H1 (cell line): ENCODE results near the gene NOTCH4. TPM values are rescaled to one million over a fixed set of nuclear protein-coding genes. Genes with fewer than 3 reads are reported as not detected.

Experiments
- CTCF ChIA-PET: fragments of 300-600 bp; sonication (Branson Sonifier 250); formaldehyde crosslinking; loops from one replicate; lab custom pipeline; 2021; ENCODE audit not compliant: partially characterized antibody; lab: Charles Lee
- POLR2A ChIA-PET: fragments of 300-600 bp; sonication (Branson Sonifier 250); formaldehyde crosslinking; loops from one replicate; lab custom pipeline; 2021; ENCODE audit warnings: inconsistent platforms; ENCODE audit not compliant: partially characterized antibody; lab: Charles Lee
- DNase-seq, 2 experiments: peaks; one replicate each; pipeline versions ENCODE4 v3.0.0 to v3.0.0-alpha.2; 2010 to 2022; ENCODE audit warnings: low spot score in 2 of 2, low read depth in 1 of 2, mixed read lengths in 1 of 2
- FAIRE-seq: peaks from 2 replicates; lab custom pipeline; 2011; peaks lifted over from hg19 to GRCh38; lab: Jason Lieb, UNC
- H2AFZ ChIP-seq: 2 replicates; pipeline ENCODE4 v1.8.1; 2012; ENCODE audit warnings: low read length, inconsistent platforms
- H2AK5ac ChIP-seq: 2 replicates; pipeline ENCODE4 v1.6.1; 2013; ENCODE audit warnings: low read depth, low read length
- H2BK120ac ChIP-seq: replicated peaks from 2 replicates; pipeline ENCODE3; 2013; ENCODE audit warnings: low read depth, low read length, inconsistent platforms
- H2BK12ac ChIP-seq: 2 replicates; pipeline ENCODE4 v1.6.1; 2013; ENCODE audit warnings: low read depth, low read length
- H2BK15ac ChIP-seq: 2 replicates; pipeline ENCODE4 v1.6.1; 2013; ENCODE audit warnings: low read length
- H2BK20ac ChIP-seq: 2 replicates; pipeline ENCODE4 v1.6.1; 2013; ENCODE audit warnings: low read length
- H2BK5ac ChIP-seq: 2 replicates; pipeline ENCODE4 v1.6.1; 2013; ENCODE audit warnings: low read depth, low read length
- H3K14ac ChIP-seq: 2 replicates; pipeline ENCODE4 v1.6.1; 2013; ENCODE audit warnings: inconsistent platforms; ENCODE audit not compliant: insufficient read length
- H3K18ac ChIP-seq: 2 replicates; pipeline ENCODE4 v1.6.1; 2013; ENCODE audit warnings: low read length; ENCODE audit errors: extremely low read depth
- H3K23ac ChIP-seq: 2 replicates; pipeline ENCODE4 v1.6.1; 2013; ENCODE audit warnings: inconsistent platforms; ENCODE audit not compliant: insufficient read length
- H3K23me2 ChIP-seq: 2 replicates; pipeline ENCODE4 v1.6.1; 2013; ENCODE audit warnings: low read depth, low read length
- H3K27ac ChIP-seq: 2 replicates; pipeline ENCODE4 v1.6.1; 2011; ENCODE audit warnings: low read depth, low read length, inconsistent platforms
- H3K27me3 ChIP-seq, 4 experiments: replicated peaks in 1 of 4; 1 replicate in 1 of 4; 2 replicates in 3 of 4; pipeline versions ENCODE4 v1.6.1 to v1.8.1; 2011 to 2013; ENCODE audit warnings: low read length in 3 of 4, mild to moderate bottlenecking in 3 of 4, inconsistent platforms in 2 of 4, mixed read lengths in 2 of 4, moderate library complexity in 1 of 4; ENCODE audit not compliant: control insufficient read depth in 3 of 4, insufficient read depth in 3 of 4; ENCODE audit errors: extremely low read depth in 1 of 4
- H3K36me3 ChIP-seq, 4 experiments: 2 replicates each; pipeline versions ENCODE4 v1.6.1 to v1.8.1; 2011 to 2013; ENCODE audit warnings: mild to moderate bottlenecking in 4 of 4, low read length in 3 of 4, moderate library complexity in 2 of 4, control low read depth in 1 of 4, inconsistent platforms in 1 of 4; ENCODE audit not compliant: insufficient read depth in 4 of 4, control insufficient read depth in 2 of 4
- H3K4ac ChIP-seq: replicated peaks from 2 replicates; pipeline ENCODE3; 2013; ENCODE audit warnings: low read length, low read depth, mixed read lengths, inconsistent platforms; ENCODE audit not compliant: insufficient read length
- H3K4me1 ChIP-seq, 4 experiments: replicated peaks in 1 of 4; 1 replicate in 1 of 4; 2 replicates in 3 of 4; pipeline versions ENCODE4 v1.6.1 to v1.8.1; 2011 to 2013; ENCODE audit warnings: low read length in 3 of 4, inconsistent platforms in 2 of 4, mixed read lengths in 1 of 4; ENCODE audit not compliant: insufficient read depth in 4 of 4, control insufficient read depth in 3 of 4
- H3K4me2 ChIP-seq, 2 experiments: 2 replicates each; pipeline versions ENCODE4 v1.6.1 to v1.8.1; 2011 to 2013; ENCODE audit warnings: low read depth in 2 of 2, low read length in 2 of 2, control low read depth in 1 of 2, inconsistent platforms in 1 of 2, mild to moderate bottlenecking in 1 of 2; ENCODE audit not compliant: insufficient read depth in 1 of 2
- H3K4me3 ChIP-seq, 4 experiments: fragments of 200-600, 300-600 bp in 1 of 4; sonication (generic), shearing (Covaris generic), sonication (Bioruptor Twin) in 1 of 4; 2 replicates each; pipeline versions ENCODE4 v1.5.1 to v1.8.1; 2011 to 2016; ENCODE audit warnings: low read length in 4 of 4, low read depth in 3 of 4, control low read depth in 2 of 4, inconsistent platforms in 2 of 4, mild to moderate bottlenecking in 2 of 4, mixed read lengths in 1 of 4, moderate library complexity in 1 of 4; ENCODE audit not compliant: insufficient read depth in 2 of 4; ENCODE audit errors: extremely low read depth in 1 of 4
- H3K56ac ChIP-seq: replicated peaks from 2 replicates; pipeline ENCODE3; 2013; ENCODE audit warnings: low read depth, mild to moderate bottlenecking, mixed read lengths, low read length, inconsistent platforms; ENCODE audit not compliant: insufficient read length
- H3K79me1 ChIP-seq: 2 replicates; pipeline ENCODE4 v1.6.1; 2013; ENCODE audit warnings: low read depth, low read length, control low read depth
- H3K79me2 ChIP-seq, 2 experiments: 2 replicates each; pipeline versions ENCODE4 v1.6.1 to v1.8.1; 2012 to 2013; ENCODE audit warnings: low read length in 2 of 2, mild to moderate bottlenecking in 2 of 2, inconsistent platforms in 1 of 2; ENCODE audit not compliant: insufficient read depth in 2 of 2, control insufficient read depth in 1 of 2
- H3K9ac ChIP-seq, 4 experiments: replicated peaks in 1 of 4; 1 replicate in 1 of 4; 2 replicates in 3 of 4; pipeline versions ENCODE4 v1.6.1 to v1.8.1; 2011 to 2013; ENCODE audit warnings: low read depth in 3 of 4, low read length in 3 of 4, control low read depth in 2 of 4, mild to moderate bottlenecking in 2 of 4, moderate library complexity in 2 of 4, inconsistent platforms in 1 of 4; ENCODE audit errors: extremely low read depth in 1 of 4
- H3K9me3 ChIP-seq, 2 experiments: 2 replicates each; pipeline versions ENCODE4 v1.6.1 to v1.8.1; 2012 to 2013; ENCODE audit warnings: mild to moderate bottlenecking in 2 of 2, moderate library complexity in 2 of 2, control low read depth in 1 of 2, inconsistent platforms in 1 of 2, low read depth in 1 of 2, low read length in 1 of 2, mixed read lengths in 1 of 2; ENCODE audit not compliant: insufficient read depth in 2 of 2
- H4K20me1 ChIP-seq, 2 experiments: replicated peaks in 1 of 2; 2 replicates each; pipeline versions ENCODE3 to v1.8.1; 2011 to 2013; ENCODE audit warnings: inconsistent platforms in 2 of 2, low read length in 2 of 2, mild to moderate bottlenecking in 1 of 2; ENCODE audit not compliant: insufficient read depth in 2 of 2, control insufficient read depth in 1 of 2
- H4K5ac ChIP-seq: 2 replicates; pipeline ENCODE4 v1.6.1; 2013; ENCODE audit warnings: low read length, low read depth, mixed read lengths, inconsistent platforms; ENCODE audit not compliant: insufficient read length
- H4K8ac ChIP-seq: 2 replicates; pipeline ENCODE4 v1.8.0; 2013; ENCODE audit warnings: mild to moderate bottlenecking, moderate library complexity, low read length, inconsistent platforms; ENCODE audit not compliant: insufficient read depth; ENCODE audit errors: extremely low read depth
- H4K91ac ChIP-seq: replicated peaks from 2 replicates; pipeline ENCODE3; 2013; ENCODE audit warnings: low read length, mixed read lengths, inconsistent platforms; ENCODE audit not compliant: insufficient read length
- CREB1 ChIP-seq: IDR thresholded peaks from 2 replicates; pipeline ENCODE4 v1.6.1; 2012; ENCODE audit warnings: inconsistent platforms
- HDAC2 ChIP-seq, 2 experiments: fragments of 300-600 bp in 1 of 2; sonication (generic) in 1 of 2; IDR thresholded peaks; 2 replicates each; pipeline ENCODE4 v1.6.1; 2011 to 2012; ENCODE audit warnings: low read depth in 2 of 2, low read length in 2 of 2, mild to moderate bottlenecking in 2 of 2, moderate library complexity in 2 of 2, borderline replicate concordance in 1 of 2, inconsistent platforms in 1 of 2
- RXRA ChIP-seq: IDR thresholded peaks from 2 replicates; pipeline ENCODE4 v1.6.1; 2011; ENCODE audit warnings: low read depth, mild to moderate bottlenecking, low read length, moderate library complexity; ENCODE audit not compliant: insufficient read depth
- WGBS, 2 experiments: shearing (Covaris generic) in 1 of 2; methylation state at CpG; one replicate each; pipeline versions ENCODE4 v1.1.6 to v1.1.7; 2013 to 2015; ENCODE audit warnings: low lambda C conversion rate in 2 of 2, mixed read lengths in 2 of 2, inconsistent platforms in 1 of 2, low coverage in 1 of 2, missing lambda C conversion rate in 1 of 2; ENCODE audit not compliant: insufficient replicate concordance in 2 of 2, insufficient coverage in 1 of 2, insufficient read length in 1 of 2; ENCODE audit errors: extremely low coverage in 1 of 2, missing lambda C conversion rate in 1 of 2; 5-methylcytosine and 5-hydroxymethylcytosine counted together
- polyA plus RNA-seq, 7 experiments: library from polyadenylated mRNA; depleted of rRNA in 3 of 7; stranded (reverse) in 5 of 7; unstranded in 2 of 7; fragments of >200 nt in 5 of 7; fragments of 200-250 nt in 2 of 7; gene quantifications; 1 replicate in 5 of 7; 2 replicates in 1 of 7; 4 replicates in 1 of 7; pipeline versions ENCODE4 v1.2.1 to v1.2.3, GENCODE V29; 2011 to 2013; ENCODE audit warnings: missing spikeins in 2 of 7, mixed read lengths in 2 of 7
- total RNA-seq: library from RNA; stranded (reverse); fragmentation: NEBNext Ultra II Directional; extraction: Animal tissue kit (Norgen Biotek cat#: 25700); gene quantifications from 2 replicates; pipeline ENCODE4 v1.2.1, GENCODE V29; 2021
- TF ChIP-seq, protein P1 (sequence below): IDR thresholded peaks from 2 replicates; pipeline ENCODE4 v1.6.1; 2011; ENCODE audit warnings: low read length, improper control_type of control experiment
- TF ChIP-seq, protein P2 (sequence below), 3 experiments: IDR thresholded peaks; 1 replicate in 2 of 3; 2 replicates in 1 of 3; pipeline versions ENCODE4 v1.5.1 to v1.6.1; 2011; ENCODE audit warnings: low read length in 3 of 3, mild to moderate bottlenecking in 3 of 3, inconsistent platforms in 2 of 3, low read depth in 1 of 3, moderate library complexity in 1 of 3; ENCODE audit not compliant: insufficient read depth in 1 of 3; ENCODE audit errors: control extremely low read depth in 1 of 3

NOTCH4 gene
- total and polyA plus RNA-seq, 2 of the 8 experiments (the other 6 are each of a cell fraction or from before 2014, with no cell fraction given), result 1.9 to 2.8 TPM

DNA sequence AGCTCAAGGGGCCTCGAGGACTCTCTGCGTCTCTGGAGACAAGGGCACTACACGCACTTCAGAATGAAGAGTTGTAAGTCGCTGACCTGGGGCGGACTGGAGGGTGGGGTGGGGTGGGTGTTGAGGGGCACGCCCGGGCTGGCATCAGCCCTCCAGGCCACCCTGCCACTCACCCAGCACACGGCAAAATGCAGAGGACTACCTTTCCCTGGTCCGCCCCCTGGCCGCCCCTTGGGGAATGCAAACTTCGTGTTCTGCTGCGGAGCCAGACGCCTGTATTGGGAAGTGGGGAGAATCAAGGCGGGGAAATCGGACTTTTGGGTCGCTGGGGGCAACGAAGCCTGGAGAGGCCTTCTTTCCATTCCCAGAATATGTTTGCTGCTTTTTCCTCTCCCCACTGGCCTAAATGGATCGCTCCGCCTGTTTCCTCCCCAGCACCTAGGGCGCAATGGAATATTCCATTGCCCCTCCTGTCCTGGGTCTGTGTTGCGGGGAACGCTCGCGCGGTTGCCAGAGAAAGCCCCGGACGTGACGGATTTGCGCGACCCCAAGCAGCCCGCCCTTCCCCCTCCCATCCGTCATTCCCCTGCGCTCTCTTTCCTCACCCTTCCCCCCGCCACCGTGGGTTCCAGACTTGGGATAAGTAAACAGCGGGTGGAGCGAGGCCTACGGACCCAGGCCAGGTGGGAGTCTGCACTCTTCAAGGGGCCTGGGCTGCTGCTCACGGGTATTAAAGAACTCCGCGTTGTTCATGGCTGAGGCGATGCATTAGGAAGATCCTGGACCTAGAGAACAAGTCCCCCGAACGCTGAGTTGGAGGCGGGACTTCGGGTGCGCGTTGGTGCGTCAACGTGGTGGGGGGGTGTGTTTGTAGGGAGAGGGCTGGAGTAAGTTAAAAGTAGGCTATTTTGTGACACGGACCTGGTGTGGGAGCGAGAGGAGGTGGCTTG is 70.0 kb downstream of the NOTCH4 start, which contains the start of gene PPT2:
Gene PPT2, plus strand, starts transcription at position 578 of the 950 bp plus-strand sequence. CDS start 454 bp downstream, outside the sequence.
- no peak within 1 kb of the TSS for H3K14ac ChIP-seq
- H2BK12ac ChIP-seq, result peak within 1 kb of the TSS; percentile 71; the same call in 1 of the 2 replicates
- H3K79me1 ChIP-seq, result 0 out of 2 replicates have a peak, but pooled peaks cover 3% of the 10 kb centered on the region
- peak within 1 kb of the TSS; percentile 58 for H4K91ac ChIP-seq
- H3K27me3 ChIP-seq, result peaks cover 4 to 40% (median 37%) of the 10 kb centered on the region in 4 experiments
- no peak within 1 kb of the TSS for H2BK20ac ChIP-seq
- no peaks in the 10 kb centered on the region for H4K20me1 ChIP-seq
- ChIA-PET POLR2A (interaction anchor here (0.8 to 4.7 kb wide), 16 partner anchors 8 to 104 kb away, joined by 3 to 30 read pairs (median 4); partner anchors contain the start of genes AGPAT1, ATF6B, EGFL8 and FKBPL), CTCF (interaction anchor here (1.0 to 3.3 kb wide), 11 partner anchors 10 to 42 kb away, joined by 3 to 19 read pairs (median 6); partner anchors contain the start of genes ATF6B, EGFL8 and FKBPL)
- peak within 1 kb of the TSS; percentile 93 for H3K18ac ChIP-seq
- H3K9me3 ChIP-seq, result no peaks in the 10 kb centered on the region
- peak within 1 kb of the TSS; percentile 87; the same call in 1 of the 2 replicates for H4K8ac ChIP-seq
- peak within 1 kb of the TSS; percentile 77 to 98 (median 92) for H3K4me3 ChIP-seq
- 0 out of 2 replicates have a peak within 1 kb of the TSS, but pooled peaks have one; percentile 10 for H2BK15ac ChIP-seq
- H3K9ac ChIP-seq, result peak within 1 kb of the TSS; percentile 65 to 80 (median 73)
- H3K79me2 ChIP-seq, result peaks cover 0 to 5% of the 10 kb centered on the region in 2 experiments; a peak in 1 of 4 replicates
- H3K4ac ChIP-seq, result peak within 1 kb of the TSS; percentile 24
- peak within 1 kb of the TSS; percentile 92 to 94 for H3K4me2 ChIP-seq
- H3K27ac ChIP-seq, result peak within 1 kb of the TSS; percentile 70
- H3K56ac ChIP-seq, result no peak within 1 kb of the TSS
- FAIRE-seq (no peak), DNase-seq (peak; percentile 74 to 88)
- peaks cover 10 to 28% (median 16%) of the 10 kb centered on the region in 4 experiments for H3K4me1 ChIP-seq
- no peak within 1 kb of the TSS for H4K5ac ChIP-seq
- WGBS, 2 experiments, result 2% methylated on average over 38 of the region's 52 CpGs; no CpG with 5 or more reads in 1 of the 2 experiments
- H2BK5ac ChIP-seq, result peak within 1 kb of the TSS; percentile 87; the same call in 1 of the 2 replicates
- peak within 1 kb of the TSS; percentile 77 for H2BK120ac ChIP-seq
- H3K23me2 ChIP-seq, result peaks cover 25% of the 10 kb centered on the region
- H3K23ac ChIP-seq, result no peak within 1 kb of the TSS
- H2AK5ac ChIP-seq, result 0 out of 2 replicates have a peak within 1 kb of the TSS, but pooled peaks have one; percentile 43
- peaks cover 4 to 14% (median 10%) of the 10 kb centered on the region in 4 experiments; a peak in 6 of 8 replicates for H3K36me3 ChIP-seq
- H2AFZ ChIP-seq, result peak within 1 kb of the TSS; percentile 54
- TF ChIP-seq CREB1, result peak; percentile 99
- TF ChIP-seq, protein P1, sequence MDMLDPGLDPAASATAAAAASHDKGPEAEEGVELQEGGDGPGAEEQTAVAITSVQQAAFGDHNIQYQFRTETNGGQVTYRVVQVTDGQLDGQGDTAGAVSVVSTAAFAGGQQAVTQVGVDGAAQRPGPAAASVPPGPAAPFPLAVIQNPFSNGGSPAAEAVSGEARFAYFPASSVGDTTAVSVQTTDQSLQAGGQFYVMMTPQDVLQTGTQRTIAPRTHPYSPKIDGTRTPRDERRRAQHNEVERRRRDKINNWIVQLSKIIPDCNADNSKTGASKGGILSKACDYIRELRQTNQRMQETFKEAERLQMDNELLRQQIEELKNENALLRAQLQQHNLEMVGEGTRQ, result no peak
- TF ChIP-seq, protein P2, sequence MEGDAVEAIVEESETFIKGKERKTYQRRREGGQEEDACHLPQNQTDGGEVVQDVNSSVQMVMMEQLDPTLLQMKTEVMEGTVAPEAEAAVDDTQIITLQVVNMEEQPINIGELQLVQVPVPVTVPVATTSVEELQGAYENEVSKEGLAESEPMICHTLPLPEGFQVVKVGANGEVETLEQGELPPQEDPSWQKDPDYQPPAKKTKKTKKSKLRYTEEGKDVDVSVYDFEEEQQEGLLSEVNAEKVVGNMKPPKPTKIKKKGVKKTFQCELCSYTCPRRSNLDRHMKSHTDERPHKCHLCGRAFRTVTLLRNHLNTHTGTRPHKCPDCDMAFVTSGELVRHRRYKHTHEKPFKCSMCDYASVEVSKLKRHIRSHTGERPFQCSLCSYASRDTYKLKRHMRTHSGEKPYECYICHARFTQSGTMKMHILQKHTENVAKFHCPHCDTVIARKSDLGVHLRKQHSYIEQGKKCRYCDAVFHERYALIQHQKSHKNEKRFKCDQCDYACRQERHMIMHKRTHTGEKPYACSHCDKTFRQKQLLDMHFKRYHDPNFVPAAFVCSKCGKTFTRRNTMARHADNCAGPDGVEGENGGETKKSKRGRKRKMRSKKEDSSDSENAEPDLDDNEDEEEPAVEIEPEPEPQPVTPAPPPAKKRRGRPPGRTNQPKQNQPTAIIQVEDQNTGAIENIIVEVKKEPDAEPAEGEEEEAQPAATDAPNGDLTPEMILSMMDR (IDR thresholded peaks at IDR 0.05; ENCODE audit: control extremely low read depth in 1 of 3, insufficient read depth in 1 of 3, low read depth in 1 of 3, low read length in 3 of 3), result peak in 2 of 3 experiments; percentile 13 to 24; a peak in 3 of 4 replicates
- peak in 1 of 2 experiments; percentile 32; a peak in 2 of 4 replicates for TF ChIP-seq HDAC2 (IDR thresholded peaks at IDR 0.05; ENCODE audit: borderline replicate concordance in 1 of 2, low read depth in 2 of 2, low read length in 2 of 2)
- no peak for TF ChIP-seq RXRA
